ENCODE data around the gene MMP24.
A peak's percentile ranks its signal among the peaks of the same experiment; 100 is the strongest.
"Not testable (repeated sequence)": the region's sequence is repeated elsewhere in the genome, so short reads cannot be mapped to it uniquely, and the experiment has no call there.

MMP24 gene

GRCh38 chr20:35226126-35226883 lies at the start of gene MMP24:
MMP24 (plus strand) TSS chr20:35226690; CDS start chr20:35226739, 49 bp downstream.
- DNase-seq (ENCODE audit: low spot score), result no peak

GRCh38 chr20:35179292-35180212 lies 46.9 kb upstream of the MMP24 start:
- DNase-seq (ENCODE audit: low spot score), result no peak

- no peak for DNase-seq (ENCODE audit: low spot score)
These were observed 46.2 kb upstream of the MMP24 start for GRCh38 chr20:35180266-35180665.

GRCh38 chr20:35181731-35182130 lies 44.8 kb upstream of the MMP24 start:
- DNase-seq (ENCODE audit: low spot score), result no peak

- DNase-seq (ENCODE audit: low spot score), result not testable (repeated sequence)
These were observed 39.7 kb upstream of the MMP24 start for GRCh38 chr20:35186691-35187289.

DNA sequence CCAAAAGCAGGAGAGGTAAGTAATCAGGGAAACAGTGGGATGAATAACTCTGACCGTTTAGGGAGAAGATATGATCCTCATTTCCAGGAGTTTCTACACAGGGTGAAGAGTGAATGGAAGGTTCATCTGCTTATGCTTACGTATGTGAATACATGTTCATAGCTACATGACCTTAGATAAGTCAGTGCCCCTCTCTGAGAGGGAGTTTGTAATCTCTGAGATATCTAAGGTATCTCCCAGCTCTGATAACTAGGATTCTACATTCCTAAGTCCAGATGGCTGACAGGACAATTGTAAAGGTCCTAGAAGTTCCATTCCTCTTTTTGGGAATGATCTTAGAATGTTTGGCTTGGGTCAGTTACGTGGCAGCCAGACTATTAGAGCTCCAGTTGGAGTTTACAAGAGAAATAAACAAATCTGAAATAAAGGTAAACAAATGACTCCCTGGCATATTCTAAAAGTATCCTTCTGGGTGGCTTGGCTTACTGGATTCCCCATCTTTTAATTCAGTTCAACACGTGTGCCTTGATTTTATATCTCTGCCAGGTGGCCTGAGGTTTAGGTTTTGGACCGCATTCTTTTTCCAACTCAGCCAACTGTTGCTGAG lies 38.8 kb upstream of the MMP24 start:
- DNase-seq (ENCODE audit: low spot score), result no peak

- not testable (repeated sequence) for DNase-seq (ENCODE audit: low spot score)
These were observed 37.3 kb upstream of the MMP24 start for GRCh38 chr20:35189223-35189622.

GRCh38 chr20:35190556-35190955 lies 35.9 kb upstream of the MMP24 start:
- no peak for DNase-seq (ENCODE audit: low spot score)

- DNase-seq (ENCODE audit: low spot score), result no peak
These were observed 34.9 kb upstream of the MMP24 start for GRCh38 chr20:35191419-35192117.

DNA sequence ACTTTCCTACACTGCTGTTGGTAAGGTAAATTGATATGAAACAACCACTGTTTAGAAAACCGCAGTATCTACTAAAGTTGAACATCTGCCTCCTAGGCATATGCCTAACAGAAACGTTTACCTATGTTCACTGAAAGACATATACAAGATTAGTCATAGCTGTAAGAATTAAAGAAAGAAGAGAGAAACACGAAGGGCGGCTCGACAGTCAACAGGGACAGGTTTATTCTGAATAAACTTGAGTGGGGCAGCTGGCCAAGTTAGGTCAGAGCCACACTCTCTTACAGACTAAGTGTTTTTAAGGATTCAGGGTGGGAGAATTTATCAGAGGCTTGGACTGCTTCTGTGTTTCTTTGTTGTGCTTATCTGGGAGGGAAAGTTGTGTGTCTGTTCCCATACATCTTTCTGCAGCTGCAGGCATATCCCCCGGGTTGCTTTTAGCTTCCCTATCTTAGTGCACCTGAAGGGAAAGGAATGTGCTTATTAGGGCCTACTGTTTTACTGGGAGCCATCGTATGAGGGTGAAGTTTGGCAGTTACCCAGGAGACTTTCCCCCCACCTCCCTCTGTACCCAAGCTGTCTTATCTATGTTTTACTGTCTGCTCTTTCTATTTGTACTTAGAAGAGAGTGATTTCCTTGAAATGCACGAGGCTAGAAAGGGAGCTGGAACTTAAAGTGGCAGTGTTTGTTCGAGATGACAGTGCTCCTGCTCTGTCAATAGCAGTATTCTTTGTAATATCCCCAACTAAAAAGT lies 34.2 kb upstream of the MMP24 start:
- DNase-seq (ENCODE audit: low spot score), result no peak

DNA sequence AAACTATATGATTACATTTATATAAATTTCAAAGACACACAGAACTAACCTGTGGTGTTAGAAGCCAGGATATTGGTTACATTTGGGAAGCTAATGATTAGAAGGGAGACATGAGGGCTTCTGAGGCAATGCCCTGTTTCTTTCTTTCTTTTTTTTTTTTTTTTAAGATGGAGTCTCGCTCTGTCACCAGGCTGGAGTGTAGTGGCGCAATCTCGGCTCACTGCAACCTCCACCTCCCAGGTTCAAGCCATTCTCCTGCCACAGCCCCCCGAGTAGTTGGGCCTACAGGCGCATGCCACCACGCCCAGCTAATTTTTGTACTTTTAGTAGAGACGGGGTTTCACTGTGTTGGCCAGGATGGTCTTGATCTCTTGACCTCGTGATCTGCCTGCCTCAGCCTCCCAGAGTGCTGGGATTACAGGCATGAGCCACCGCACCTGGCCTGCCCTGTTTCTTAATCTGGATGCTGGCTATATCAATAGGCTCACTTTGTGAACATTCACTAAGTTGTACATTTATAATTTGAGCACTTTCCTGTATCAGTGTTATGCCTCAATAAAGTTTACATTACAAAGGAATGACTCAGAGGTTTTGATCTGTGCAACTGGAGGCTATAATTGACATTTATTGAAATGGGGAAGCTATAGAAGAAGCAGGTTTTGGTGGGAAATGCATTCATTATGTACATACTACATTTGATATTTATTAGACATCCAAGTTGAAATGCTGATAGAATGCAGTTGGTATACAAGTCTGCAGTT lies 33.3 kb upstream of the MMP24 start:
- DNase-seq (ENCODE audit: low spot score), result not testable (repeated sequence)

GRCh38 chr20:35196313-35196712 lies 30.2 kb upstream of the MMP24 start:
- no peak for DNase-seq (ENCODE audit: low spot score)

DNA sequence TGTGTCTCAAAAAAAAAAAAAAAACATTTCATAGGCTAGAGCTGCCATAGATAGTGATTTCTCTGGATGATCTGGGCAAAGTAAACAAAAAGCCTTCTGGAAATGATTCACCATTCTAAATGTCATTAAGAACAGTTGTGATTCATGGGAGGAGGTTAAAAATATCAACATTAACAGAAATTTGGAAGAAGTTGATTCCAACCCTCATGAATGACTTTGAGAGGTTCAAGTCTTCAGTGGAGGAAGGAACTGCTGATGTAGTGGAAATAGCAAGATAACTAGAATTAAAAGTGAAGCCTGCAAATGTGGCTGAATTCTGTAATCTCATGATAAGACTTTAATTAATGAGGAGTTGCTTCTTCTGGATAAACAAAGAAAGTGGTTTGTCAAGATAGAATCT lies 26.8 kb upstream of the MMP24 start:
- DNase-seq (ENCODE audit: low spot score), result no peak

DNA sequence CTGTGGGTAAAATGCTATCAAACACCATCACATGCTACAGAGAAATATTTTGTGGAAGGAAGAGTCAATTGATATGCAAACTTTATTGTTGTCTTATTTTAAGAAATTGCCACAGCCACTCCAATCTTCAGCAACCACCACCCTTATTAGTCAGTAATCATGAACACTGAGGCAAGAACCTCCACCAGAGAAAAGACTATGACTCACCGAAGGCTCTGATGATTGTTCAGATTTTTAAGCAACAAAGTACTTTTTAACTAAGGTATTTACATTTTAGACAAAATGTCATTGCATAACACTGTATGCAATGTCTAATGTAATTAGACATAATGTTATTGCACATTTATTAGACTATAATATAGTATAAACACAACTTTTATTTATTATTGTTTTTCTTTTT lies 26.2 kb upstream of the MMP24 start:
- DNase-seq (ENCODE audit: low spot score), result no peak

DNA sequence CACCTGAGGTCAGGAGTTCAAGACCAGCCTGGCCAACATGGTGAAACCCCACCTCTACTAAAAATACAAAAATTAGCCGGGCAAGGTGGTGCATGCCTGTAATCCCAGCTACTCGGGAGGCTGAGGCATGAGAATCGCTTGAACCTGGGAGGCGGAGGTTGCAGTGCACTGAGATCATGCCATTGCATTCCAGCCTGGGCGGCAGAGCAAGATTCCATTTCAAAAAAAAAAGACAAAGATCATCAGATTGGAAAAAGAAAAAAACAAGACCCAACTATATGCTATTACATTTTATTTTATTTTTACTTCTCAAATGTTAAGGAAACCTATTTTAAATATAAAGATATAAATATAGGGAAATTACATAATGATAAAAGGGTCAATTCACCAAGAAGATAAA lies 25.0 kb upstream of the MMP24 start:
- not testable (repeated sequence) for DNase-seq (ENCODE audit: low spot score)

GRCh38 chr20:35206802-35207201 lies 19.7 kb upstream of the MMP24 start:
- no peak for DNase-seq (ENCODE audit: low spot score)

DNA sequence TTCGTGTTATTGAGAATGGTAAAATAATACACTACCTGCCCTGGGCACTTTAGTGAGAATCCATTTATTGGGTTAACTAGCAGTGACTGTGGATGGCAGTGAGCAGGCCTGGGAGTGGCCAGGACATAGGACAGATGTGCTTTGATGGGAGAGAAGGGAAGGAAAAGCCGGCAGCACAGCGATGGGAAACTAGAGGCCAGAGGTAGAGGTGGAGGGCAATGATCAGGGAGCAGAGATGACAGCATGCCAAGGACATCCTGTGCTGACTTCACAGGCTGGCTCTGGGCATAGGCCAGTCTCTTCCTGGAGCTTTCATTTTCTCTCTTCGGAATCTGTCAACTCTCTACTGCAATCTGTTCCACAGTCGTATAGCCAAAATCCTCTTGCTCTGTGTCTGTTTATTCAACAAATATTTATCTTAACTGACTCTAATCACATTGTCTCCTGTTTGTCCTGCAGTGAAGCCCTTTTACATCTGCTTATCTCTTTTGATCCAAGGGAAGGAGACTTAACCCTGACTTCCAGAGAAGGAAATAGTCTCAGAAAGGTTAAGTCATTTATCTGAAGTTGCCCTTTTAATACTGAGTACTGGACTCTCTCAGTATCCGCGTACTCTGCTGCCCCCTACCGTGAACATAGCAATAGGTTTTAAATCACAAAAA lies 18.4 kb upstream of the MMP24 start:
- DNase-seq (ENCODE audit: low spot score), result peak; percentile 70

DNA sequence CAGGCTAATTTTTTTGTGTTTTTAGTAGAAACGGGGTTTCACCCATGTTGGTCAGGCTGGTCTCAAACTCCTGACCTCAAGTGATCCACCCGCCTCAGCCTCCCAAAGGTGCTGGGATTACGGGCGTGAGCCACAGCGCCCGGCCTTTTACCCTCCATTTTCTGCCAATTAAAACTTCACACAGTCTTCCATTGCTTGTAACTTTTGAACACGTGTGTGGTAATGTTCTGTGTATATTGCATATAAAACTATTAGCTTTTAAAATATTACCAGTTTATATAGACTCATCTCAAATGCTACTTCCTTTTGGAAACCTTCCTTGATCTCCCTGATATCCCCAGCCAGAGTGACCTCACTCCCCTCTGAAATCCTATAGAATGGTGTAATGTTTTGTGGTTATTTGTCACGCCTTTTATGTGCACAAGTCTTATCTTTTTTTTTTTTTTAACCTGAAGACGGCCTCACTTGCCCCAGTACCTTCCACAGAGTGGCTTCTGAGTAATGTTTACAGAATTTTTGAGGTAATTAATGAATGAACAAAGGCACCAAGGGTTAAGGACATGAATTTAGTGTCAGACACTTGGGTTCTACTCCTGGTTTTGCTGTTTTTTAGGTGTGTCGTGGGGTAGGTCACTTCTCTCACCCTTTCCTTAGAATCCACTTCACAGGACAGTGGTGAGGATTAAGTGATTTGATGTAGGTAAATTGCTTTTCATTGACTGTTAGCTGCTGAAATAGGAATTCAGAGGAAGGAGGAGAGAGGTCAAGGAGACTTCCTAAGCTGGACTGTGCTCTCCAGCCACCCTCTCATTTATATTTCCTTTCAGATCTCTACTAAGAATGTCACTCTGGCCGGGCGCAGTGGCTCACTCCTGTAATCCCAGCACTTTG lies 11.2 kb upstream of the MMP24 start:
- DNase-seq (ENCODE audit: low spot score), result no peak

DNA sequence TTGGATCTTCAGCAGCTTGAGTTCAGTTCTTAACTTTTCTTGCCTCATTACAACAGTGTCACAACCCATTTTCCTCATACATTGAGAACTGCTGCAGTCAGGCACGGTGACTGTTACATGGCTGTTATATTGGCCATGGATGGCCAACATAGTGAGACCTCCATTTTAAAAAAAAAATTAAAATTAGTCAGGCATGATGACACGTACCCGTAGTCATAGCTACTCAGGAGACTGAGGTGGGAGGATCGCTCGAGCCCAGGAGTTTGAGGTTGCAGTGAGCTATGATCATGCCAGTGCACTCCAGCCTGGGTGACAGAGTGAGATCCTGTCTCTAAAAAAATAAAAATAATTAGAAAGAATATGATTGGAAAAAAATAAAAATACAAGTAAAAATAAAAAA lies 9.9 kb upstream of the MMP24 start:
- DNase-seq (ENCODE audit: low spot score), result no peak

All from COLO829 (cell line).